Measurements from ENCODE around the gene TMEM88.

GRCh38 chr17:7814969-7815368, 39.9 kb upstream of the TMEM88 start:
- TF ChIP-seq CTCF (IDR thresholded peaks at IDR 0.05; ENCODE audit: low read length) (no peak), EZH2 (optimal IDR thresholded peaks at IDR 0.05; ENCODE audit: low read depth, low read length) (no peak)
